ENCODE results near the gene SNX9. TPM values are rescaled to one million over a fixed set of nuclear protein-coding genes. Genes with fewer than 3 reads are reported as not detected.
"Not testable (repeated sequence)": the region's sequence is repeated elsewhere in the genome, so short reads cannot be mapped to it uniquely, and the experiment has no call there.

SNX9 gene
- total RNA-seq, 2 donors from 2014 or later, result 19.8 to 24.1 TPM

- peaks cover 10% of the 10 kb centered on the region for H3K4me1 ChIP-seq
- ATAC-seq (no peak), DNase-seq (no peak)
- peaks cover 15 to 29% of the 10 kb centered on the region in 2 donors for H3K36me3 ChIP-seq (replicated peaks in 1 of 2; ENCODE audit: insufficient read depth in 1 of 2, low read depth in 2 of 2)
- H3K4me3 ChIP-seq, result no peak overlapping the region
- H3K27me3 ChIP-seq, result no peaks in the 10 kb centered on the region
- no peaks in the 10 kb centered on the region for H3K9me3 ChIP-seq
- intact Hi-C loops (cut with DNase I), result no loop called here
- no peak for TF ChIP-seq POLR2A (IDR thresholded peaks at IDR 0.05)
- no peak for TF ChIP-seq CTCF (IDR thresholded peaks at IDR 0.05)
- WGBS, 2 donors, result 94 to 95% methylated on average over 15 of the region's 15 CpGs
- H3K27ac ChIP-seq, result no peak overlapping the region
Observed at GRCh38 chr6:157943964-157944283, 120.9 kb downstream of the SNX9 start.

DNA sequence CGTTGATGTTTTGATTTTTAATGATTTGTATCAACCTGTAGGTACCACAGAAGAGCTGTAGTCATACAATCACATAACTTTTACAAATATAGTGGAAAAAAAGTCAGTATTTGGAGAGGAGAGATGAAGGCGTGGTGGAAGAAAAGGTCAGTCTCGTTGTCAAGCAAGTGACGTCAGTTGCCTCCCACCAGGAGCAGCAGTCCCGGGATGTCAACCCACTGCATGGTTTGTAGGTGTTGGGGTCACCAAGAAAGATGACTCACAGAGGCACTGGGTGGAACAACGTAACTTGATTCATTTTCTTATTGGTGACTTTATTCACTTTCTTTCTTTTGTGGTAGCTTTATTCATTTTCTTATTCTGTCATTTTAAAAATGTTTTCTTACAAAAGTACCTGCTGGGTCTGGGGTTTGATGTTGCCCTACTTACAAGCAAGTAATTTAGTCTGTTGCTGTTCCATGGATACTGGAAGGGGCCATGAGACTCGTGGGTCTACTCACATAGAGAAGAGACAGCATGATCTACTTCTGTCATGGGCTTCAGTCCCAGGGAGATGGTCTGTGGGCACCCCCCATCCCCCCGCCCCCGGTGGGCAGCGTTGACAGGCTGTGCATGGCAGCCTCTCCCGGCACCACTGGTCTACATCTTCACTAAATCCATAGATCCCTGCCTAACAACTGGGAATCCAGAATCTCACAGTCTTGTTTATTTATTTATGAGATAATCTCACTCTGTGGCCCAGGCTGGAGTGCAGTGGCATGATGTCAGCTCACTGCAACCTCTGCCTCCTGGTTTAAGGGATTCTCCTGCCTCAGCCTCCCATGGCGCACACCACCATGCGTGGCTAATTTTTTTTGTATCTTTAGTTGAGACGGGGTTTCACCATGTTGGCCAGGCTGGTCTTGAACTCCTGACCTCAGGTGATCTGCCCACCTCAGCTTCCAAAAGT lies 122.2 kb downstream of the SNX9 start:
- no peak for ATAC-seq
- H3K4me1 ChIP-seq, result peaks cover 5% of the 10 kb centered on the region
- H3K27ac ChIP-seq, result no peak overlapping the region
- H3K36me3 ChIP-seq (replicated peaks in 1 of 2; ENCODE audit: insufficient read depth in 1 of 2, low read depth in 2 of 2), result peaks cover 15 to 26% of the 10 kb centered on the region in 2 donors
- no peak for DNase-seq
- intact Hi-C loops (cut with DNase I), result no loop called here
- 88 to 90% methylated on average over 14 of the region's 14 CpGs for WGBS, 2 donors
- no peaks in the 10 kb centered on the region for H3K9me3 ChIP-seq
- no peaks in the 10 kb centered on the region for H3K27me3 ChIP-seq
- H3K4me3 ChIP-seq, result no peak overlapping the region
- TF ChIP-seq CTCF (IDR thresholded peaks at IDR 0.05) (no peak), POLR2A (IDR thresholded peaks at IDR 0.05) (no peak)

DNA sequence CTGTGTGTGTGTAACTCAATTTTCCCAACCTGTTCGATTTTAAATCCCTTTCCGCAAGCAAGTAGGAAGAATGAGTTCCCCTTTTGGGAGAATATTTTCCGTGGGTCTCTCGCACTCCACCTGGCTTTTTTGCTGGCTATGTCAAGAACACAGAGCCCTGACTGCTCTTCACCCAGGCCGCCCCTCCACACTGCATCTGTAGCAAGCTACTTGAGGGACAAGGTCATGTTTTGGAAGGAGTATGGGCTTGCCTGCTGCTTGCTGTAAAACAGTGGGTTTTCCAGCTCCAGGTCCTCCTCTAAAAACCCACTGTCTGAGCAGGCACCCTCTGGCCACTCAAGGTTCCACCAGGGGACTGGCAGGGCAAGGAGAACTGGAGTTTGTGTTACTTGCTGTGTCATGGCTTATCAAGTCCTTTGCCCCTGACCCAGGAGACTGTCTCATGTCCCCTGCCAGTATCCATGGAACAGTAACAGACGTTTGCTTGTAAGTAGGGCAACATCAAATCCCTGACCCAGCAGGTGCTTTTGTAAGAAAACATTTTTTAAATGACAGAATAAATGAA lies 123.1 kb downstream of the SNX9 start:
- no peaks in the 10 kb centered on the region for H3K4me1 ChIP-seq
- H3K27me3 ChIP-seq, result no peaks in the 10 kb centered on the region
- no peak for ATAC-seq
- no peak for TF ChIP-seq POLR2A (IDR thresholded peaks at IDR 0.05)
- no peak for TF ChIP-seq CTCF (IDR thresholded peaks at IDR 0.05)
- H3K27ac ChIP-seq, result no peak overlapping the region
- DNase-seq, result no peak
- 91 to 94% methylated on average over 6 of the region's 6 CpGs for WGBS, 2 donors
- peaks cover 15 to 20% of the 10 kb centered on the region in 2 donors for H3K36me3 ChIP-seq (replicated peaks in 1 of 2; ENCODE audit: insufficient read depth in 1 of 2, low read depth in 2 of 2)
- H3K4me3 ChIP-seq, result no peak overlapping the region
- intact Hi-C loops (cut with DNase I), result no loop called here
- no peaks in the 10 kb centered on the region for H3K9me3 ChIP-seq

DNA sequence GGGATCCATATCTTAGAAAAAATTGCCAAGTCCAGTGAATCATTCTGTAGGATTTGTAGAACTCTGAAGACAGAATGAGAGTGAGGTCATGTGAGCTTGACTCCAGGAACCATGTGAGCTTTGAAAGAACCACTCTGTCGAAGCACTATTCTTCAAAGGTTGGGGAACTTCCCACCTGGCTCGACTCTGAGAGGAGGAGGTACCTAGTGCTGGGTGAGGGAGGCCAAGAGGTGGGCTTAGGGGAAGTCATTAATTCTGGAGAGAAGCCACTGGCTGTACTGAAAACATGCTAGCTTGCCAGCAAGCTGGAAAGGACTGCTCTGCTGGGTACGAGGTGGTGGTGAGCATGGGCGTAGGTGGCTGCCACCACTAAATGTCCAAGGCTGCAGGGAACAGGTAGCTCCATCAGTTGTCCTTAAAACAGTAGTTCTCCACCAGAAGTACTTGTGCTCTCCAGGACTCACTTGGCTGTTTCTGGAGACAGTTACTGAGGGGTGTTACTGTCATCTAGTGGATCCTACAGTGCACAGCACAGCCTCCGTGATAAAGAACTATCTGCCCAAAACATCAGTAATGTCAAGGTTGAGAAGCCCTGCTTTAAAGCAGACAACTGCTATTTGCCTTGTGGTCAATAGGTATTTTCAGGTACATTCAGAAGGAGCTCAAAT lies 124.0 kb downstream of the SNX9 start:
- TF ChIP-seq POLR2A (IDR thresholded peaks at IDR 0.05) (no peak), CTCF (IDR thresholded peaks at IDR 0.05) (peak in 3 of 7 experiments; percentile 22 to 31 (median 26))
- DNase-seq (no peak), ATAC-seq (peak; percentile 24)
- Histone ChIP-seq H3K9me3 (no peaks in the 10 kb centered on the region), H3K27me3 (no peaks in the 10 kb centered on the region), H3K4me3 (no peak overlapping the region), H3K27ac (no peak overlapping the region), H3K36me3 (replicated peaks in 1 of 2; ENCODE audit: insufficient read depth in 1 of 2, low read depth in 2 of 2) (peaks cover 7 to 12% of the 10 kb centered on the region in 2 donors), H3K4me1 (no peaks in the 10 kb centered on the region)
- intact Hi-C loops (cut with DNase I), result no loop called here
- 62 to 63% methylated on average over 5 of the region's 5 CpGs for WGBS, 2 donors

- H3K36me3 ChIP-seq (replicated peaks in 1 of 2; ENCODE audit: insufficient read depth in 1 of 2, low read depth in 2 of 2); H3K27ac ChIP-seq; H3K9me3 ChIP-seq; ATAC-seq; DNase-seq; H3K4me3 ChIP-seq; H3K27me3 ChIP-seq; intact Hi-C loops (cut with DNase I): not testable (repeated sequence)
- H3K4me1 ChIP-seq, result peaks cover 15% of the 10 kb centered on the region
- WGBS, 2 donors, result 65 to 73% methylated on average over 1 of the region's 1 CpG
Observed at GRCh38 chr6:157950899-157951298, 127.9 kb downstream of the SNX9 start.

All from body of pancreas (tissue), 4 donors.